ENCODE results near the gene PRKAR2B. TPM values are rescaled to one million over a fixed set of nuclear protein-coding genes. Genes with fewer than 3 reads are reported as not detected.

The PRKAR2B gene
- total RNA-seq, 1 donor from 2014 or later: 43.4 TPM

DNA sequence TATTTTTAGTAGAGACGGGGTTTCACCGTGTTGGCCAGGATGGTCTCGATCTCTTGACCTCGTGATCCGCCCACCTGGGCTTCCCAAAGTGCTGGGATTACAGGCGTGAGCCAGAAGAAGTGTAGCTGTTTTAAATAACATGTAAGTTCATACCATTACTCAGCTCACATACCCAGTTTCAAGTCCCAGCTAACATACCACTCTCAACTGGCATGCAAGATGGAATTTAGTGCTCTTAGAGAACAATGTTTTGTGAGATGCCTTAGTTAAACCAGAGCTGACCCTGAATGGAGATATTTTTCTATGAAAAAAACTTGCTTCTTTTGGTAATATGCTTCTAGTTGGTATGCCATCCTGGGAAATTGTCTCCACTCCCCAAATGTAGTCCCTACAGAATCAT lies 161.6 kb downstream of the PRKAR2B start:
- H3K9me3 Mint-ChIP-seq: no peaks in the 10 kb centered on the region
- no peak overlapping the region for H3K4me3 Mint-ChIP-seq
- peaks cover 3% of the 10 kb centered on the region for H3K27me3 Mint-ChIP-seq (ENCODE audit: insufficient read depth, low read depth)
- Histone ChIP-seq H4K20me1 (ENCODE audit: low read depth) (no peaks in the 10 kb centered on the region), H3K4me3 (no peak overlapping the region), H2AFZ (replicated peaks) (no peak overlapping the region), H3K79me2 (ENCODE audit: low read depth) (no peaks in the 10 kb centered on the region), H3K9me3 (ENCODE audit: low read depth) (no peaks in the 10 kb centered on the region), H3F3A (ENCODE audit: low read depth) (no peaks in the 10 kb centered on the region), H3K27ac (no peak overlapping the region), H3K4me1 (no peaks in the 10 kb centered on the region), H3K9ac (no peak overlapping the region), H3K27me3 (no peaks in the 10 kb centered on the region), H3K4me2 (no peak overlapping the region), H3K36me3 (peaks cover 13% of the 10 kb centered on the region)
- H3K36me3 Mint-ChIP-seq: peaks cover 32% of the 10 kb centered on the region
- H3K27ac Mint-ChIP-seq: no peak overlapping the region
- no peaks in the 10 kb centered on the region for H3K4me1 Mint-ChIP-seq
- no peak for DNase-seq (ENCODE audit: low spot score)
- TF ChIP-seq, protein P1, sequence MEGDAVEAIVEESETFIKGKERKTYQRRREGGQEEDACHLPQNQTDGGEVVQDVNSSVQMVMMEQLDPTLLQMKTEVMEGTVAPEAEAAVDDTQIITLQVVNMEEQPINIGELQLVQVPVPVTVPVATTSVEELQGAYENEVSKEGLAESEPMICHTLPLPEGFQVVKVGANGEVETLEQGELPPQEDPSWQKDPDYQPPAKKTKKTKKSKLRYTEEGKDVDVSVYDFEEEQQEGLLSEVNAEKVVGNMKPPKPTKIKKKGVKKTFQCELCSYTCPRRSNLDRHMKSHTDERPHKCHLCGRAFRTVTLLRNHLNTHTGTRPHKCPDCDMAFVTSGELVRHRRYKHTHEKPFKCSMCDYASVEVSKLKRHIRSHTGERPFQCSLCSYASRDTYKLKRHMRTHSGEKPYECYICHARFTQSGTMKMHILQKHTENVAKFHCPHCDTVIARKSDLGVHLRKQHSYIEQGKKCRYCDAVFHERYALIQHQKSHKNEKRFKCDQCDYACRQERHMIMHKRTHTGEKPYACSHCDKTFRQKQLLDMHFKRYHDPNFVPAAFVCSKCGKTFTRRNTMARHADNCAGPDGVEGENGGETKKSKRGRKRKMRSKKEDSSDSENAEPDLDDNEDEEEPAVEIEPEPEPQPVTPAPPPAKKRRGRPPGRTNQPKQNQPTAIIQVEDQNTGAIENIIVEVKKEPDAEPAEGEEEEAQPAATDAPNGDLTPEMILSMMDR (IDR thresholded peaks at IDR 0.05): no peak
- TF ChIP-seq EZH2 (IDR thresholded peaks at IDR 0.05) (no peak), EZH2phosphoT487 (IDR thresholded peaks at IDR 0.05) (no peak)

DNA sequence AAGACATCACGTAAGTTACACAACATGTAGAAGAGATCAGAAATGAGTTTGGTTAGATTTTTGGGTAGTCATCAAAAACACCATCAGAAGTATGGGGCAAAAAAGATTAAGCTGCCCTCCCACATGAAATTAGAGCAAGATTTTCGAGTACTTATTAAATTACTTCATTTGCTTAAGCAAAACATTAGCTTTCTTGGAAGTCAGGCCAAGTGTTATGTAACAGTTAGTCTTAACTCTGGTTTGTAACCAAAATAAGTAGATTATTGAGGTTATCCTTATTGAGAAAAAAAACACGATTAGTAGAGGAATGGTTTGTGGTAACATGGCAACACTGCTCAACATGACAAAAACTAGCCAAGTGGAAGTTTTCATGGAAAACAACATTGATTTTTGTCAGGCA lies 162.2 kb downstream of the PRKAR2B start:
- Histone ChIP-seq H3K79me2 (ENCODE audit: low read depth) (no peaks in the 10 kb centered on the region), H3K27ac (no peak overlapping the region), H2AFZ (replicated peaks) (no peak overlapping the region), H3K9ac (no peak overlapping the region), H3K4me1 (no peaks in the 10 kb centered on the region), H3K9me3 (ENCODE audit: low read depth) (no peaks in the 10 kb centered on the region), H3K4me2 (no peak overlapping the region), H3K27me3 (no peaks in the 10 kb centered on the region), H4K20me1 (ENCODE audit: low read depth) (no peaks in the 10 kb centered on the region), H3F3A (ENCODE audit: low read depth) (no peaks in the 10 kb centered on the region), H3K36me3 (peaks cover 13% of the 10 kb centered on the region), H3K4me3 (no peak overlapping the region)
- no peaks in the 10 kb centered on the region for H3K4me1 Mint-ChIP-seq
- no peak for DNase-seq (ENCODE audit: low spot score)
- H3K27ac Mint-ChIP-seq: no peak overlapping the region
- H3K4me3 Mint-ChIP-seq: no peak overlapping the region
- H3K9me3 Mint-ChIP-seq: no peaks in the 10 kb centered on the region
- H3K36me3 Mint-ChIP-seq: peaks cover 30% of the 10 kb centered on the region
- no peak for TF ChIP-seq EZH2phosphoT487 (IDR thresholded peaks at IDR 0.05)
- no peak for TF ChIP-seq EZH2 (IDR thresholded peaks at IDR 0.05)
- TF ChIP-seq, protein P1 (IDR thresholded peaks at IDR 0.05): no peak
- peaks cover 3% of the 10 kb centered on the region for H3K27me3 Mint-ChIP-seq (ENCODE audit: insufficient read depth, low read depth)

DNA sequence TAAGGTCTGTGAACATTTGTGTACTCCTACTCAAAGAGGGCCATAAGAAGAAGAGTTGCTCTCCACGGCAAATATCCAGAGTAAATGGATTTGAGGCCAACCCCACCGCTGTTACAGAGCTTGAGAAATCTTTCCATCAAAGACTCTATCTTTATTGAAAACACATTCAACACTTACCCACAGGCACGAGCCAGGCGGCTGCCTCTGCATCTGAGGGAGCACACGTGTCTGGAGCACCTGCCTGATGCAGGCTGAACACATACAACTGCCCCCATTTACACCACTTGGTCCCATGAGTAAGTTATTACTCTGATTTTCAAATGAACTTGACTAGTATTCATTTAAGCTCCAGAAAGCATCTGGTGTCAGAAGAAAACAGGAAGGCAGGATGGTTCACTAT lies 163.0 kb downstream of the PRKAR2B start:
- no peak overlapping the region for H3K4me2 ChIP-seq
- H3K27me3 ChIP-seq: no peaks in the 10 kb centered on the region
- no peaks in the 10 kb centered on the region for H3K9me3 ChIP-seq (ENCODE audit: low read depth)
- H3K9me3 Mint-ChIP-seq: no peaks in the 10 kb centered on the region
- H4K20me1 ChIP-seq (ENCODE audit: low read depth): no peaks in the 10 kb centered on the region
- no peak overlapping the region for H3K9ac ChIP-seq
- TF ChIP-seq, protein P1 (IDR thresholded peaks at IDR 0.05): no peak
- TF ChIP-seq EZH2phosphoT487 (IDR thresholded peaks at IDR 0.05) (no peak), EZH2 (IDR thresholded peaks at IDR 0.05) (no peak)
- H3F3A ChIP-seq (ENCODE audit: low read depth): no peaks in the 10 kb centered on the region
- peaks cover 28% of the 10 kb centered on the region for H3K36me3 Mint-ChIP-seq
- no peaks in the 10 kb centered on the region for H3K4me1 Mint-ChIP-seq
- no peak overlapping the region for H3K4me3 Mint-ChIP-seq
- H3K4me1 ChIP-seq: no peaks in the 10 kb centered on the region
- H2AFZ ChIP-seq (replicated peaks): no peak overlapping the region
- H3K79me2 ChIP-seq (ENCODE audit: low read depth): no peaks in the 10 kb centered on the region
- no peak for DNase-seq (ENCODE audit: low spot score)
- peaks cover 9% of the 10 kb centered on the region for H3K36me3 ChIP-seq
- H3K4me3 ChIP-seq: no peak overlapping the region
- no peak overlapping the region for H3K27ac Mint-ChIP-seq
- H3K27me3 Mint-ChIP-seq (ENCODE audit: insufficient read depth, low read depth): peaks cover 3% of the 10 kb centered on the region
- H3K27ac ChIP-seq: no peak overlapping the region

Measured in neural progenitor cell (in vitro differentiated cells).